Natural killer cell (primary cell): ENCODE measurements around the gene EED. TPM values are rescaled to one million over a fixed set of nuclear protein-coding genes. Genes with fewer than 3 reads are reported as not detected.

ENCODE experiments used
- ATAC-seq, 3 donors: fragments of 150-1000 bp in 2 of 3; fragments of 200-7000 bp in 1 of 3; cut with Tn5 transposase; 1 replicate in 1 of 3; 2 replicates in 2 of 3; pipeline ENCODE4 v1.10.0; 2021; ENCODE audit warnings: mild to moderate bottlenecking in 2 of 3, moderate library complexity in 2 of 3
- DNase-seq, 2 donors: peaks; one replicate each; pipeline versions ENCODE4 v3.0.0 to v3.0.0-alpha.2; 2013 to 2021; ENCODE audit warnings: mixed read lengths in 1 of 2
- H3K27ac ChIP-seq: one replicate; pipeline ENCODE4 v1.5.1; 2013; ENCODE audit warnings: mild to moderate bottlenecking, low read length
- H3K27me3 ChIP-seq: one replicate; pipeline ENCODE4 v1.6.1; 2013; ENCODE audit warnings: low read length; ENCODE audit not compliant: control insufficient read depth, insufficient read depth
- H3K36me3 ChIP-seq: one replicate; pipeline ENCODE4 v1.6.1; 2013; ENCODE audit warnings: low read length; ENCODE audit not compliant: control insufficient read depth, insufficient read depth
- H3K4me1 ChIP-seq: one replicate; pipeline ENCODE4 v1.6.1; 2013; ENCODE audit warnings: low read length; ENCODE audit not compliant: control insufficient read depth, insufficient read depth
- H3K4me3 ChIP-seq: one replicate; pipeline ENCODE4 v1.5.1; 2013; ENCODE audit warnings: low read length
- H3K9me3 ChIP-seq: one replicate; pipeline ENCODE4 v1.6.1; 2013; ENCODE audit warnings: low read length; ENCODE audit not compliant: control insufficient read depth, insufficient read depth
- H3K27ac Mint-ChIP-seq, 2 donors: one replicate each; pipeline ENCODE4 v1.8.0; 2022; ENCODE audit warnings: mild to moderate bottlenecking in 2 of 2, mixed read lengths in 2 of 2, moderate library complexity in 1 of 2
- H3K27me3 Mint-ChIP-seq, 2 donors: one replicate each; pipeline ENCODE4 v1.8.0; 2022; ENCODE audit warnings: low read depth in 2 of 2, mixed read lengths in 2 of 2
- H3K36me3 Mint-ChIP-seq: one replicate; pipeline ENCODE4 v1.8.0; 2022; ENCODE audit warnings: mixed read lengths
- H3K4me1 Mint-ChIP-seq, 2 donors: one replicate each; pipeline ENCODE4 v1.8.0; 2022; ENCODE audit warnings: mixed read lengths in 2 of 2
- H3K4me3 Mint-ChIP-seq: one replicate; pipeline ENCODE4 v1.8.0; 2022; ENCODE audit warnings: mild to moderate bottlenecking, moderate library complexity, mixed read lengths
- H3K9me3 Mint-ChIP-seq, 2 donors: one replicate each; pipeline ENCODE4 v1.8.0; 2022; ENCODE audit warnings: mixed read lengths in 2 of 2
- CTCF ChIP-seq: fragments of 200-600 bp; IDR thresholded peaks from one replicate; pipeline ENCODE4 v1.8.0; 2022; ENCODE audit warnings: antibody characterized with exemption
- WGBS: methylation state at CpG from one replicate; pipeline ENCODE4 v1.1.7; 2013; ENCODE audit warnings: missing lambda C conversion rate; ENCODE audit not compliant: insufficient coverage; 5-methylcytosine and 5-hydroxymethylcytosine counted together
- intact Hi-C: fragments of 100-400 bp; cut with micrococcal nuclease; formaldehyde crosslinking; loops from one replicate; pipeline ENCODE4 v1.14.2; 2022
- total RNA-seq, 4 donors: library from RNA; stranded (reverse); fragments of 120-200 nt in 1 of 4; gene quantifications; one replicate each; pipeline versions ENCODE4 v1.2.3 to v1.2.4, GENCODE V29; 2013 to 2022

Gene EED
- total RNA-seq, 3 donors from 2014 or later (not counting 1 experiment from before 2014, with no cell fraction given) = 26.0 to 36.9 (median 34.0) TPM

GRCh38 chr11:86201371-86201884 is 43.1 kb upstream of the EED start:
- Mint-ChIP-seq H3K4me1 (no peaks in the 10 kb centered on the region), H3K4me3 (no peak overlapping the region), H3K36me3 (no peaks in the 10 kb centered on the region), H3K27ac (no peak overlapping the region), H3K9me3 (no peaks in the 10 kb centered on the region), H3K27me3 (no peaks in the 10 kb centered on the region)
- intact Hi-C loops = loop anchor here (5.0 kb wide), 1 partner anchor 59 kb away; no protein-coding TSS in a partner anchor
- Histone ChIP-seq H3K9me3 (no peaks in the 10 kb centered on the region), H3K27ac (no peak overlapping the region), H3K27me3 (no peaks in the 10 kb centered on the region), H3K36me3 (no peaks in the 10 kb centered on the region), H3K4me3 (no peak overlapping the region), H3K4me1 (peaks cover 6% of the 10 kb centered on the region)
- ATAC-seq (no peak), DNase-seq (no peak)
- no peak for TF ChIP-seq CTCF

- no peak for TF ChIP-seq CTCF
- intact Hi-C loops = loop anchor here (5.0 kb wide), 1 partner anchor 60 kb away; no protein-coding TSS in a partner anchor
- no peaks in the 10 kb centered on the region for H3K9me3 ChIP-seq
- H3K27ac ChIP-seq = peak overlapping the region; percentile 64
- no peaks in the 10 kb centered on the region for H3K4me1 Mint-ChIP-seq
- DNase-seq (peak in 1 of 2 donors; percentile 37), ATAC-seq (peak; percentile 52 to 56 (median 54))
- peak overlapping the region; percentile 34 for H3K4me3 ChIP-seq
- no peaks in the 10 kb centered on the region for H3K36me3 Mint-ChIP-seq
- H3K9me3 Mint-ChIP-seq = no peaks in the 10 kb centered on the region
- H3K27me3 Mint-ChIP-seq = no peaks in the 10 kb centered on the region
- no peak overlapping the region for H3K27ac Mint-ChIP-seq
- H3K4me1 ChIP-seq = peaks cover 6% of the 10 kb centered on the region
- H3K4me3 Mint-ChIP-seq = no peak overlapping the region
- no peaks in the 10 kb centered on the region for H3K27me3 ChIP-seq
- H3K36me3 ChIP-seq = no peaks in the 10 kb centered on the region
These were observed 42.6 kb upstream of the EED start for GRCh38 chr11:86202013-86202336.

GRCh38 chr11:86204356-86204755 is 40.2 kb upstream of the EED start:
- H3K4me3 ChIP-seq = no peak overlapping the region
- no peak overlapping the region for H3K27ac ChIP-seq
- Mint-ChIP-seq H3K27ac (no peak overlapping the region), H3K9me3 (no peaks in the 10 kb centered on the region), H3K27me3 (no peaks in the 10 kb centered on the region), H3K4me1 (no peaks in the 10 kb centered on the region), H3K36me3 (no peaks in the 10 kb centered on the region), H3K4me3 (no peak overlapping the region)
- DNase-seq (no peak), ATAC-seq (no peak)
- H3K36me3 ChIP-seq = no peaks in the 10 kb centered on the region
- peaks cover 6% of the 10 kb centered on the region for H3K4me1 ChIP-seq
- no peaks in the 10 kb centered on the region for H3K9me3 ChIP-seq
- 95% methylated on average over 1 of the region's 1 CpG for WGBS
- no peaks in the 10 kb centered on the region for H3K27me3 ChIP-seq
- intact Hi-C loops = loop anchor here (5.0 kb wide), 1 partner anchor 62 kb away; no protein-coding TSS in a partner anchor
- TF ChIP-seq CTCF = no peak
